MM.1S (cell line): ENCODE results near the gene EXOC4.

Experiments used
- DNase-seq: peaks from one replicate; pipeline ENCODE4 v3.0.0-alpha.2; 2015
- H2AFZ ChIP-seq: fragments of 300-600 bp; sonication (generic); 2 replicates; pipeline ENCODE4 v1.6.0; 2016; ENCODE audit warnings: antibody characterized with exemption, low read length
- H3F3A ChIP-seq: fragments of 300-600 bp; sonication (generic); 2 replicates; pipeline ENCODE4 v1.6.1; 2016; ENCODE audit warnings: mild to moderate bottlenecking, antibody characterized with exemption, low read length, moderate library complexity, mixed read lengths; ENCODE audit not compliant: insufficient read depth
- H3K27ac ChIP-seq: fragments of 300-600 bp; sonication (generic); 2 replicates; pipeline ENCODE4 v1.5.1; 2016; ENCODE audit warnings: mild to moderate bottlenecking, low read length
- H3K27me3 ChIP-seq: fragments of 300-600 bp; sonication (generic); replicated peaks from 2 replicates; pipeline ENCODE4 v1.6.0; 2016; ENCODE audit warnings: low read length; ENCODE audit not compliant: insufficient read depth
- H3K36me3 ChIP-seq: fragments of 300-600 bp; sonication (generic); replicated peaks from 2 replicates; pipeline ENCODE4 v1.6.1; 2016; ENCODE audit warnings: mild to moderate bottlenecking, low read length, mixed read lengths; ENCODE audit not compliant: insufficient read depth
- H3K4me1 ChIP-seq: fragments of 300-600 bp; sonication (generic); 2 replicates; pipeline ENCODE4 v1.6.1; 2016; ENCODE audit warnings: low read length, mixed read lengths
- H3K4me2 ChIP-seq: fragments of 300-600 bp; sonication (generic); 2 replicates; pipeline ENCODE4 v1.6.0; 2016; ENCODE audit warnings: low read depth, low read length
- H3K4me3 ChIP-seq: fragments of 300-600 bp; sonication (generic); 2 replicates; pipeline ENCODE4 v1.5.1; 2016; ENCODE audit warnings: low read length, mixed read lengths
- H3K79me2 ChIP-seq: fragments of 300-600 bp; sonication (generic); 2 replicates; pipeline ENCODE4 v1.6.1; 2016; ENCODE audit warnings: mixed run types, low read length, mixed read lengths
- H3K9ac ChIP-seq: fragments of 300-600 bp; sonication (generic); 2 replicates; pipeline ENCODE4 v1.6.1; 2016; ENCODE audit warnings: low read length, mixed read lengths
- H3K9me2 ChIP-seq: fragments of 300-600 bp; sonication (generic); replicated peaks from 2 replicates; pipeline ENCODE4 v1.6.1; 2016; ENCODE audit warnings: mild to moderate bottlenecking, low read length, mixed read lengths; ENCODE audit not compliant: insufficient read depth
- H3K9me3 ChIP-seq: fragments of 300-600 bp; sonication (generic); replicated peaks from 2 replicates; pipeline ENCODE4 v1.6.1; 2016; ENCODE audit warnings: mild to moderate bottlenecking, low read length, mixed read lengths; ENCODE audit not compliant: insufficient read depth
- H4K20me1 ChIP-seq: fragments of 300-600 bp; sonication (generic); 2 replicates; pipeline ENCODE4 v1.6.1; 2016; ENCODE audit warnings: mild to moderate bottlenecking, low read length, moderate library complexity, mixed read lengths; ENCODE audit not compliant: insufficient read depth
- EZH2 ChIP-seq: fragments of 300-600 bp; sonication (generic); optimal IDR thresholded peaks from 2 replicates; pipeline ENCODE3; 2017; ENCODE audit warnings: low read depth, mild to moderate bottlenecking, antibody characterized with exemption, low read length, mixed read lengths
- EZH2phosphoT487 ChIP-seq: fragments of 300-600 bp; sonication (generic); IDR thresholded peaks from 2 replicates; pipeline ENCODE4 v1.6.1; 2018; ENCODE audit warnings: antibody characterized with exemption, low read length
- TF ChIP-seq, protein P1 (sequence below): fragments of 300-600 bp; sonication (generic); IDR thresholded peaks from 2 replicates; pipeline ENCODE4 v1.5.1; 2016; ENCODE audit warnings: antibody characterized with exemption, low read length, mixed read lengths

Gene EXOC4

DNA sequence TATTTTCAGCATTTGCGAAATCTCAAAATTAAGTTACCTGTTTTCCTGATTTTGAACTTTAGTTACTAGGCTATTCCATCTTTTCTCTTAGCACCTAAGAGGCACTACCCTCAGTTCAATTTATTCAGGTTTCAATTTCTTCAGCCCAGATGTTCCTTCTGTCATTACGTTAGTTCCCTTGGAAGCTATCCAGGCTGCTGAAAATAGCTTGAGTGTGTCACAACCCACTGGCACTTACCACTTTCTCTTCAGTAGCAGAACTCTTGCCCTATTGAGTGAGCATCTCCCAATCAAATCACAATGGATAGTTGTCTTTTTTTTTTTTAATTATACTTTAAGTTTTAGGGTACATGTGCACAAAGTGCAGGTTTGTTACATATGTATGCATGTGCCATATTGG lies 541.6 kb downstream of the EXOC4 start:
- Histone ChIP-seq H3K27ac (no peak overlapping the region), H4K20me1 (no peaks in the 10 kb centered on the region), H3K9me3 (no peaks in the 10 kb centered on the region), H3K4me2 (no peak overlapping the region), H3K36me3 (no peaks in the 10 kb centered on the region), H3K9me2 (no peaks in the 10 kb centered on the region), H3K4me1 (no peaks in the 10 kb centered on the region), H3K27me3 (no peaks in the 10 kb centered on the region), H3K79me2 (no peaks in the 10 kb centered on the region), H2AFZ (no peak overlapping the region), H3K4me3 (no peak overlapping the region), H3K9ac (no peak overlapping the region), H3F3A (no peaks in the 10 kb centered on the region)
- no peak for DNase-seq
- TF ChIP-seq EZH2phosphoT487 (no peak), EZH2 (no peak)
- TF ChIP-seq, protein P1, sequence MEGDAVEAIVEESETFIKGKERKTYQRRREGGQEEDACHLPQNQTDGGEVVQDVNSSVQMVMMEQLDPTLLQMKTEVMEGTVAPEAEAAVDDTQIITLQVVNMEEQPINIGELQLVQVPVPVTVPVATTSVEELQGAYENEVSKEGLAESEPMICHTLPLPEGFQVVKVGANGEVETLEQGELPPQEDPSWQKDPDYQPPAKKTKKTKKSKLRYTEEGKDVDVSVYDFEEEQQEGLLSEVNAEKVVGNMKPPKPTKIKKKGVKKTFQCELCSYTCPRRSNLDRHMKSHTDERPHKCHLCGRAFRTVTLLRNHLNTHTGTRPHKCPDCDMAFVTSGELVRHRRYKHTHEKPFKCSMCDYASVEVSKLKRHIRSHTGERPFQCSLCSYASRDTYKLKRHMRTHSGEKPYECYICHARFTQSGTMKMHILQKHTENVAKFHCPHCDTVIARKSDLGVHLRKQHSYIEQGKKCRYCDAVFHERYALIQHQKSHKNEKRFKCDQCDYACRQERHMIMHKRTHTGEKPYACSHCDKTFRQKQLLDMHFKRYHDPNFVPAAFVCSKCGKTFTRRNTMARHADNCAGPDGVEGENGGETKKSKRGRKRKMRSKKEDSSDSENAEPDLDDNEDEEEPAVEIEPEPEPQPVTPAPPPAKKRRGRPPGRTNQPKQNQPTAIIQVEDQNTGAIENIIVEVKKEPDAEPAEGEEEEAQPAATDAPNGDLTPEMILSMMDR: no peak

DNA sequence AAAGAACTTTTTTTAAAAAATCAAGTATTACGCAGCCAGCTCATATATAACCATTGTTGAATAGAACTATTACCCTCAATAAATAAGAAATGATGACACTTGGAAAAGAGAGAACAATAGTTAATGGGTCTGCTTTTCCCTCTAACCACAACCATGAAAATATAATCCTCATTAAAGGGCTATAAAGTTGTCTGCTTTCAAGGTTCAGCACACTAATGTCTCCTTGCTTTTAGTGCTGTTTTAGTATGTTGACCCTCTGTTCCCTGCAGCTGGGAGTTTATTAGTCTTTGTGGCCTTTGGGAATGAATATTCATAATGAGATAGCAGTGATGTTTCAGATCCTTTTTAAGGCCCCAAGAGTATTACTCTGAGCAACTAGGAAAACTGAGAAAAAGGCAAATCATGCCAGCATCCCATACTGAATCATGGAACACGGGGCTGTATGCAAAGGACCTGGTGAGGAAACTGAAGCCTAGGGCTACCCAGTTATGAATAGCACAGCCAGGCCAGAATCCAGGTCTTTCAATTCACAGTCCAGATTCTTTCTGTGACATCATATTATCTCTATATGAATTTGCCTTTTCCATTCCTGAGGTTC lies 542.3 kb downstream of the EXOC4 start:
- Histone ChIP-seq H3F3A (no peaks in the 10 kb centered on the region), H3K79me2 (no peaks in the 10 kb centered on the region), H2AFZ (no peak overlapping the region), H3K4me3 (no peak overlapping the region), H3K4me1 (no peaks in the 10 kb centered on the region), H3K27ac (no peak overlapping the region), H4K20me1 (no peaks in the 10 kb centered on the region), H3K36me3 (no peaks in the 10 kb centered on the region), H3K4me2 (no peak overlapping the region), H3K9ac (no peak overlapping the region), H3K9me2 (no peaks in the 10 kb centered on the region), H3K9me3 (no peaks in the 10 kb centered on the region), H3K27me3 (no peaks in the 10 kb centered on the region)
- no peak for DNase-seq
- TF ChIP-seq EZH2 (no peak), EZH2phosphoT487 (no peak)
- TF ChIP-seq, protein P1: no peak

DNA sequence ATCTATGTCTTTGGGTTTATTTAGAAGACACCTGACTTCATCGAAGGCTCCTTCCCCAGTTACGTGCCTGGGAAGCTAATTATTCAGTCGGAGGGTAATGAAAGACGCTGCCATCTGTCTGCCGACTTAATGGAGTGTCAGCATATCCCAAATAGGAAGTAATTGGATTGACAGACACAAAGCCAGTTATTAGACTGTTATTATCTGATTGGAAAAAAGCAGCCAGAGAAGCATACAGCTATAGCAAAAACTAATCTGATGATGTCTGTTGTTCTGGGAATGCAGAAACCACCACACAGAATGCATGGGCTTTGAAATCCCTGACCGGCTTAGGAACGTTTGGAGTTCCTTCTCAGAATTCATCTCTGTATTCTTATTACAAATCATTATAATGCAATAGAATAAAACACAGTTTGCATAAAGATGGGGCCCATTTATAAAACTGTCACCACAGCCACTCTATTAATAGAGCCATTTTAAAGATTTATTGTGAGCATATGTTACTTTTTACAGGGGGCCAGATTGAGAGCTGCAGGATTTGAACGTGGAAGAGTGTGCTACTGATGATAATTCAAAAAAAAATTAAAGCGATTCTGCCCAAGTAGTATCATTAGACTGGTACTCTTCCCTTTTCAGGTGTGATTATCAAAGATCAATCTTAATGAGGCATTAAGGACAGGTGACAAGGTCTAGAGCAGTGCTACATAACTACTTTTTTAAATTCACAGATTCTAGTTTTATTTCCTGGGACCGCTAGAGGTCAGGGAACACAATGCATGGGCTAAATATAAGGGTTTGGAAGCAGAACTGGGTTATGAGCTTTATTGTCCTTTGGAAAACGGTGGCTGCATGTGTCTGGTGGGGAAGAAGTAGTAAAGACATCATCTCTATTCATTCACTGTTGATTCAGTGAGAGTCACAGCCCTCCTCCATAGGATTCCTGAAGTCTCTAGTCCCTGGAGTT lies 544.2 kb downstream of the EXOC4 start:
- Histone ChIP-seq H3K4me2 (no peak overlapping the region), H3F3A (no peaks in the 10 kb centered on the region), H3K9ac (no peak overlapping the region), H3K27me3 (no peaks in the 10 kb centered on the region), H3K36me3 (no peaks in the 10 kb centered on the region), H3K4me1 (no peaks in the 10 kb centered on the region), H2AFZ (no peak overlapping the region), H3K9me3 (no peaks in the 10 kb centered on the region), H3K79me2 (no peaks in the 10 kb centered on the region), H3K9me2 (no peaks in the 10 kb centered on the region), H3K4me3 (no peak overlapping the region), H3K27ac (no peak overlapping the region), H4K20me1 (no peaks in the 10 kb centered on the region)
- TF ChIP-seq EZH2 (no peak), EZH2phosphoT487 (no peak)
- TF ChIP-seq, protein P1: no peak
- DNase-seq: no peak
